ENCODE data around the gene LRP2. TPM values are rescaled to one million over a fixed set of nuclear protein-coding genes. Genes with fewer than 3 reads are reported as not detected.

LRP2 gene
- total and polyA plus RNA-seq, 2 of the 4 experiments (the other 2 are of a cell fraction), result not detected

DNA sequence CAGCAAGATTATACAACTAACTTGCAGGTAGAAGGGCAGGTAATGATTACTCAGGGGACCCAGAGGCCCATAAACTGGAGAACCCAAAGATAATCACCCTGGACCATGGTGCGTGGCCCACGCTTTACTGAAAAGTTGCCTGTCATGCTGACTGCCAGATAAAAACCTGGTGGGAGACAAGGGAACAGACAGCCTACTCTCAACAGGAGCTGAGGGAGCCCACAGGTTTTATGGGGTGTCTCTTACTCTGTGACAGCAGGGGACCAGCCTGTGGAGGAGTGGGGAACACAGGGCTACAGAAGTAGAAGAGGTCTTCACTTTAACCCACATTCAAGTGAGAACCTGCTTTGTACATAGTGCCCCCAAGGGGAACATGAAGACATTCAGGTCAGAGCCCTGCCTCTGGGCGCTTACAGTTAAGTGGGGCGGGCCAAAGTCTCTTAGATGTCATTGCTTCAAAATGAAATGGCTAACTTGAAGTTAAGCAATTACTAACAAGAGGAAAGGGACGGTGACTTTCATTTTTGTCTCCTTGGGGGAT lies 232.6 kb downstream of the LRP2 start:
- TF ChIP-seq CEBPB (IDR thresholded peaks at IDR 0.05; ENCODE audit: low read depth, low read length) (no peak), MAFK (IDR thresholded peaks at IDR 0.05; ENCODE audit: low read depth, low read length) (no peak), SMC3 (IDR thresholded peaks at IDR 0.05; ENCODE audit: low read depth, low read length) (no peak), MXI1 (IDR thresholded peaks at IDR 0.05; ENCODE audit: borderline replicate concordance, low read depth, low read length) (no peak), POLR2A (IDR thresholded peaks at IDR 0.05; ENCODE audit: low read depth, low read length) (no peak), FOS (IDR thresholded peaks at IDR 0.05; ENCODE audit: low read depth, low read length) (no peak), RCOR1 (IDR thresholded peaks at IDR 0.05; ENCODE audit: insufficient replicate concordance, low read length) (no peak), RFX5 (IDR thresholded peaks at IDR 0.05; ENCODE audit: low read depth, low read length) (no peak), RAD21 (IDR thresholded peaks at IDR 0.05; ENCODE audit: low read length) (no peak), BHLHE40 (IDR thresholded peaks at IDR 0.05; ENCODE audit: low read depth, low read length) (no peak), NFE2L2 (IDR thresholded peaks at IDR 0.05; ENCODE audit: low read depth, low read length) (no peak), CTCF (conservative IDR thresholded peaks at IDR 0.05; ENCODE audit: low read depth, low read length) (no peak), ELK1 (IDR thresholded peaks at IDR 0.05; ENCODE audit: borderline replicate concordance, low read depth, low read length) (no peak), CHD1 (IDR thresholded peaks at IDR 0.05; ENCODE audit: low read depth, low read length) (no peak), MAZ (IDR thresholded peaks at IDR 0.05; ENCODE audit: borderline replicate concordance, low read depth, low read length) (no peak)
- TF ChIP-seq, protein P1, sequence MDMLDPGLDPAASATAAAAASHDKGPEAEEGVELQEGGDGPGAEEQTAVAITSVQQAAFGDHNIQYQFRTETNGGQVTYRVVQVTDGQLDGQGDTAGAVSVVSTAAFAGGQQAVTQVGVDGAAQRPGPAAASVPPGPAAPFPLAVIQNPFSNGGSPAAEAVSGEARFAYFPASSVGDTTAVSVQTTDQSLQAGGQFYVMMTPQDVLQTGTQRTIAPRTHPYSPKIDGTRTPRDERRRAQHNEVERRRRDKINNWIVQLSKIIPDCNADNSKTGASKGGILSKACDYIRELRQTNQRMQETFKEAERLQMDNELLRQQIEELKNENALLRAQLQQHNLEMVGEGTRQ (IDR thresholded peaks at IDR 0.05; ENCODE audit: low read depth, low read length), result no peak
- CTCF ChIA-PET, result no interaction called here
- Histone ChIP-seq H2AK5ac (ENCODE audit: low read depth, low read length) (no peak overlapping the region), H3K27me3 (ENCODE audit: control insufficient read depth, insufficient read depth, low read length) (no peaks in the 10 kb centered on the region), H3K4me3 (ENCODE audit: insufficient read depth, low read depth, low read length) (no peak overlapping the region), H3K36me3 (ENCODE audit: control insufficient read depth, insufficient read depth, low read length) (no peaks in the 10 kb centered on the region), H3K4me1 (ENCODE audit: control insufficient read depth, insufficient read depth, low read length) (no peaks in the 10 kb centered on the region), H3K14ac (replicated peaks; ENCODE audit: low read depth, low read length) (no peak overlapping the region), H4K20me1 (ENCODE audit: insufficient read depth, low read length) (no peaks in the 10 kb centered on the region), H2BK15ac (ENCODE audit: low read depth, low read length) (no peak overlapping the region), H3K18ac (ENCODE audit: low read depth, low read length) (no peak overlapping the region), H4K8ac (ENCODE audit: low read depth in 2 of 2, low read length in 2 of 2) (no peak overlapping the region), H3K27ac (ENCODE audit: insufficient read depth, low read length) (no peak overlapping the region), H2BK120ac (ENCODE audit: low read depth, low read length) (no peak overlapping the region), H3K9ac (ENCODE audit: low read depth, low read length) (no peak overlapping the region), H3K23ac (ENCODE audit: low read depth, low read length) (no peak overlapping the region), H3K56ac (ENCODE audit: extremely low read depth, insufficient read depth, low read length) (no peak overlapping the region), H2AFZ (replicated peaks; ENCODE audit: low read length, poor library complexity) (no peak overlapping the region), H3K4me2 (ENCODE audit: low read depth, low read length) (no peak overlapping the region), H3K79me1 (ENCODE audit: low read depth in 1 of 2, low read length in 2 of 2) (no peaks in the 10 kb centered on the region), H3K9me1 (ENCODE audit: insufficient read depth, low read length) (no peaks in the 10 kb centered on the region), H4K91ac (ENCODE audit: insufficient read depth, low read depth, low read length) (no peak overlapping the region), H4K5ac (ENCODE audit: low read depth, low read length) (no peak overlapping the region), H2AK9ac (replicated peaks; ENCODE audit: low read depth, low read length, poor library complexity) (no peak overlapping the region), H2BK20ac (ENCODE audit: low read depth, low read length) (no peak overlapping the region), H3K4ac (ENCODE audit: low read depth, low read length) (no peak overlapping the region), H3K9me3 (ENCODE audit: control insufficient read depth, insufficient read depth, low read length) (no peaks in the 10 kb centered on the region), H2BK5ac (ENCODE audit: low read depth, low read length, poor library complexity, severe bottlenecking) (no peak overlapping the region)
- POLR2A ChIA-PET (ENCODE audit: unreplicated experiment), result no interaction called here
- dilution Hi-C loops (cut with HindIII; ENCODE audit: low sequenced_read_pairs, unreplicated experiment), result no loop called here
- DNase-seq (no peak), ATAC-seq (ENCODE audit: low read depth) (no peak)
- 60% methylated on average over 1 of the region's 5 CpGs; no CpG with 5 or more reads in 1 of the 2 experiments for WGBS, 2 experiments (ENCODE audit: extremely low coverage in 2 of 2, insufficient read length in 1 of 2)
- intact Hi-C loops (cut with micrococcal nuclease), result loop anchor here (10.0 kb wide), 1 partner anchor 255 kb away; no protein-coding TSS in a partner anchor
- BruUV-seq (replicated peaks), result no TSS peak
- in situ Hi-C loops (cut with MboI; ENCODE audit: low sequenced_read_pairs), result no loop called here
